Lung microvascular endothelial cell (primary cell): ENCODE measurements around the gene KRTAP10-11. TPM values are rescaled to one million over a fixed set of nuclear protein-coding genes. Genes with fewer than 3 reads are reported as not detected.
"Not testable (repeated sequence)": the region's sequence is repeated elsewhere in the genome, so short reads cannot be mapped to it uniquely, and the experiment has no call there.

Experiments
- DNase-seq, 2 donors: peaks; one replicate each; pipeline versions ENCODE4 v3.0.0 to v3.0.0-alpha.2; 2010; ENCODE audit warnings: low read depth in 2 of 2
- total RNA-seq: library from RNA; depleted of rRNA; stranded (reverse); fragments of >200 nt; gene quantifications from 2 replicates; pipeline ENCODE4 v1.2.1, GENCODE V29; 2014

KRTAP10-11 gene
- total RNA-seq, 1 donor from 2014 or later: not detected

DNA sequence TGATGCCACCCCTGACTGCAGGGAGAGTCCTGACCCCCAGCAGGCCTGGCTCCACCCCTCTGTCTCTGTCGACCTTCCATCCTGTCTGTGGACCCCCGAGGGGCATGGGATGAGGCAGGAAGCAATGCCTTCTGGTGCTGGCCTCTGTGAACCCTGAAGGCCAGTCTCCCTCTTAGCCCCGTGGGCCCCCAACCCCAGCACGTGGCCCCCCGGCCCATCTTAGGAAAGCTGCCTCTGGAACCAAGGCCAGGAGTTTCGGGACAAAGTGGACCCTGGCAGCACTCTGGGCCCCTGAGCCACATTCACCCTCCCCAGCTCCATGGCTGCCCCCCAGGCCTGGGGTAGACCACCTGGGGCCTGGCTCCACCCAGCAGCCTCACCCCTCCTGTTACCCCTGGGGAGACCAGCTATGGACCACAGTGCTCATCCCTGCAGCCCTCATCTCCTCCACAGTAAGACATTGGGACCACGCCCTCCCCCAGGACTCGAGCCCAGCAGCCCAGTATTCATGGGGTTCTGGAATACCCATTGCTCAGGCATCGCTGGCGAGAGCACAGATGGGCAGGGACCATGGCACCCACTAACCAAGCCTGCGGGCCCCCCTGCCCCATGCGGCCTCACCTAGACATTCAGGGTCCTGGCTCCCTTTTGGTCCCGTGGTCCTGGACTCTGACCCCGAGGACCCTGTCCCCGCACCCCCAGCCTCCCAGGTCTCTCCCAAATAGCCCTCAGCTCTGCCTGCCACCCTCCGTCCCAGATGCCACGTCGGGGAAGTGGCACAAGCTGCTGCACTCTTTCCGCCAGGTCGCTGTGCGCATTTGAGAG, 7.5 kb upstream of the KRTAP10-11 start:
- DNase-seq: not testable (repeated sequence)

DNA sequence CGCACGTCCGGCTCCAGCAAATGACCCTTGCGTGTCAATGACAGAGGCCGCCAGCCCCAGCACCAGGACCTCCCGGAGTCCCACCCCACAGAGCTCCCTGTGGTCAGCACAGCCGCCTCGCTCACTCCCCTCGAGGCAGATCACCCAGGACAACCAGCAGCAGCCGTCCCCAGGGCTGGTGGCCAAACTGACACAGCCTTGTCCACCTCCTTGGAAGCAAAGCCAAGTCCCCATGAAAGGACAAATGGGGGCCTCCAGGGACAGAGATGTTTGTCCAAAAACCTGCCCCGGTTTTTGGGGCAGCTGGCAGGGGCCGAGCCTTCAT, 6.9 kb upstream of the KRTAP10-11 start:
- no peak for DNase-seq

DNA sequence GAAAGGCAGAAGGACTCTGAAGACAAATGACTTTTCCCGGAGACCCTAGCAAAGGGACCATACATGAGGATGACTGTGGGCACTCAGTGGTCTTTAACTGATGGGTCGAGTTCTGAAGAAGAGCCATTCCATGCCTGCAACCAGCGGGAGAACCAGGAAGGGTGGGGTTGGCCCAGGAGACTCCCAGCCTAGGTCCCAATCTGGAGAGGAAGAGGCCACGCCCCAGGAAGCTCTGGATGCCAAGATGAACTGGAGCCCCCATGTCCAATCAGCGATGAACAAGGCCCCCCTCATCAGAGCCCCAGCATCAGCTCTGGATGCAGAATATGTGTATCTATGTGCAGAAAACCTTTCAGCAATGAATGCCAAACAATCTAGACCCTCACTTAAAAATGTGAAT, 5.5 kb upstream of the KRTAP10-11 start:
- DNase-seq: no peak

DNA sequence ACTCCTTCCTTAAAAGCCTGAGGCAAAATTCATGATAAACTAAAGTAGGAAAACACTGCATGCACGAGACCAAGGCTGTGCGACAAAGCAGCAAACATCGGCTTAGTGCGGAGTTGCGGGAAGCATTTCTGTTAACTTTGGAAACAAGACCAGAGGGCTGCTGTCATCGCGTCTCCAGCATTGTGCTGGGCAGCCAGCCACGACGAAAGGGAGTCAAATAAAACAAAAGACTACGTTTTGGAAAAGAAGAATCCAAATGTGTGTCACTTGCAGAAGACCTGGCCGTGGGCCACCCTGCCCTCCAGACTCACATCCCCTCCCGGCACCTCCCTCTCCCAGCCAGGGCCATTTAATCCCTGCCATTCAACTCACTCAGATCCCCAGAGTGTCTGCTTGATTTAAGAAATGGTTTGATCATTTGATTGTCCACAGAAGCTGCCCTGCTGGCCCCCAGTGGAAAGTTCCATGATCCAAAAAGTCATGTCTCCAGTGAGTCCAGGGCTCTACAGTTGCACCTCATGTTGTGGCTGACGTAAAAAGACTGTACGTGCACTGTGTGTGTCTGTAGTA, 2.4 kb upstream of the KRTAP10-11 start:
- DNase-seq: peak in 1 of 2 donors; percentile 29

DNA sequence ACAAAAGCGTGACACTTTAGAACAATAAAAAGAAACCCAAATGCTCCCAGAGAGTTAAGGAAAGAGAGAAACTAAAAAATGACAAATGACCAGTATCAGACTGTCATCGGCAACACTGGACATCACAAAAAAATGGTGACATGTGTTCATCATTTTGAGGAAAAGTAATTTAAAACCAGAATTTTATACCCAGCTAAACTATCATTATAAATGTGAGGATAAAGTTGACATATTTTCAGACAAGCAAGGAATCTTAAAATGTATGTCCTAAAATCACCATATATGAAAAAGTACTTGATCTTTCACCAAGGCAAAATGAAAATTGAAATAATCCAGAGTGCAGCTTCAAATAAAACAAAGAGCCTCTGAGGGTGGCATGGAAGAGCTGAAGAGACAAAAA, 1.3 kb upstream of the KRTAP10-11 start:
- DNase-seq: no peak

DNA sequence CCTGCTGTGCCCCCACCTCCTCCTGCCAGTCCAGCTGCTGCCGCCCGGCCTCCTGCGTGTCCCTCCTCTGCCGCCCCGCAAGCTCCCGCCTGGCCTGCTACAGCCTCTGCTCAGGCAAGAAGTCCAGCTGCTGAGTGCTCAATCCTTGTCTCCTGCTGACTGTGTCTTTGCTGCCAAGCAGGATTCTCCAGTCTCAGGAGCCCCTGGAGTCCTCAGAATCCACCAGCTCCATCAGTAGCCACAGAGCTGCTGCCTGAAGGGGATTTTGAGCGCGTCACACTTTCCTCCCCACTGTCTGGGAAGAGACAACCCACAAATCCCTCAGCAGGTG, 973 bp downstream of the KRTAP10-11 start:
- DNase-seq: no peak

DNA sequence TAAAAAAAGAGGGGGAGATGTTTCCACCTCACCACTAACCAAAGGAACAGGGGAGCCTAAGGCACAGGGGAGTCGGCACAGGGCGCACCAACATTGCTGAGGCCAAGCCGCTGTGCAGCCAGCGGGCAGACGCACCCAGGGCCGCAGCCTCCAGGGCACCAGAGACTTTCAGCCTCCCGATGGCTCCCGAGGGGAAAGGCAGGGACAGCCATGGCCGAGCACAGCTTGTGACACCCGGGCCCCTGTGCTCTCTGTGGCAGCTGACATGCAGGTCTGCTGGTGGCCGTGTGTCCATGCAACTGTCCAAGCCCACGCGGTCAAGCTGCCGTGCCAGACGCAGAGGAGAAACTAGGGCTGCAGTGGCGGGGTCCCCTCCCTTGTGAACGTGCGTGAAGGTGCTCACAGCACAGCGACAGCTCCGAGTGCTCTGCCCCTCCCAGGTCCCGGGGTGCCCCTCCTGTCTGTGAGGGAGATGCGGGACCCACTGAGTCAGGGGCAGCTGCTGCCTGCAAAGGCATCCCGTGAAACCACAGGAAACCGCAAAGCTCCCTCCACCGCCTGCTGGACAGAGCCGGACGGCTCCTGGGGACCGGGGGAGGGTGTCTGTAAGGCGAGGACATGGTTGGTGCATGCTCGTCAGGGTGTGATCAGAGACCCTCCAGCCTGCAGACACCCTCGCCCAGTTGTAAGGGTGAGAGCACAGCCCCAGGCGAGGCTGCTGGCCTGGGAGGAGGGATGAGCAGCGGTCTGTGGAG, 2.5 kb downstream of the KRTAP10-11 start:
- DNase-seq: no peak

DNA sequence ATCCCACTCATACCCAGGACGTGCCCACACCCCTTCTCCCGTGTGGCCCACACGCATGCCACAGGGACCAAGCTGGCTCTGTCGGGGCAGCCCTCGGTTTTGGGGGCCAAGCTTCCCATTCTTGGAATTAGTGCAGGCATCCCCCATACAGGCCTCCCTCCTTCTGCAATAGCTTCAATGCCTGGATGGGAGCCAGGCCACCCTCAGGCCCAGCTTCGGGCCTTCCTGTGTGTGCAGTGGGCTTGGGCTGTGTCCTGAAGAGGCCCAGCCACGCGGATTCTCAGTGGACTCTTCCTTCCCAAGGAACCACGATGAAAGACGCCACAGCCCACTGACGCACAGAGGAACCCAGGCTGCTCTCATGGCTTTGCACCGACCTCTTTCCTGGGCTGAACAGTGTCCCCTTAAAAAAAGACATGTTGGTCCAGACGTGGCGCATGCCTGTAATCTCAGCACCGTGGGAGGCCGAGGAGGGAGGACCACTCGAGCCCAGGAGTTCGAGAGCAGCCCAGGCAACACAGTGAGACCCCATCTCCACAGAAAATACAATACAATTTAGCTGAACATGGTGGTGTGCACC, 3.4 kb downstream of the KRTAP10-11 start:
- DNase-seq: no peak

DNA sequence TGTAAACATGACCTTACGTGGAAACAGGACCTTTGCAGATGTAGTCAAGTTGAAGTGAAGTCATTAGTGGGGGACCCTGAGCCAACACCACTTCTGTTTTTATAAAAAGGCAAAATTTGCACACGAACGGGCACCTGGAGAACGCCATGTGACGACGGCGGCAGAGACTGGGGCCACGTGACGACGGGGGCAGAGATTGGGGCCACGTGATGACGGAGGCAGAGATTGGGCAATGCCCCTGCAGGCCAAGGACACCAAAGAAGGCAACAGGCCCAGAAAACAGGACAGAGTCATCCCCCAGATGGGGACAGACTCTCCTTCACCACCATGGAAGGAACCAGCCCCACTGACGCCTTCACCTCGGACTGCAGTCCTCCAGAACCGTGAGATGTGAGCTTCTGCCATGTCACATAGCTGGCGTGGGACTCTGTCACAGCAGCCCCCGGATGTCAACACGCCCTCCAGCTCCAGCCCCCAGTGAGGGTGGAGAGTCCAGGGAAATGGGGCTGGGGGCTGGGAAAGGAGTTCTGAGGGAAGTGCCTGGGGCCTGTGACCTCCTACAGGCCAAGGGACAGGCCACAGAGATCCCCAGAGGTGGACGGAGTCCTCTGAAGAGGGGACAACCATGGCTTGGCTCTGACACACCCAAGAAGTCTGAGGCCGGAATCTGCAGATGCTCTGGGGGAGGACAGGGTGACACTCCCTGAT, 4.2 kb downstream of the KRTAP10-11 start:
- no peak for DNase-seq

DNA sequence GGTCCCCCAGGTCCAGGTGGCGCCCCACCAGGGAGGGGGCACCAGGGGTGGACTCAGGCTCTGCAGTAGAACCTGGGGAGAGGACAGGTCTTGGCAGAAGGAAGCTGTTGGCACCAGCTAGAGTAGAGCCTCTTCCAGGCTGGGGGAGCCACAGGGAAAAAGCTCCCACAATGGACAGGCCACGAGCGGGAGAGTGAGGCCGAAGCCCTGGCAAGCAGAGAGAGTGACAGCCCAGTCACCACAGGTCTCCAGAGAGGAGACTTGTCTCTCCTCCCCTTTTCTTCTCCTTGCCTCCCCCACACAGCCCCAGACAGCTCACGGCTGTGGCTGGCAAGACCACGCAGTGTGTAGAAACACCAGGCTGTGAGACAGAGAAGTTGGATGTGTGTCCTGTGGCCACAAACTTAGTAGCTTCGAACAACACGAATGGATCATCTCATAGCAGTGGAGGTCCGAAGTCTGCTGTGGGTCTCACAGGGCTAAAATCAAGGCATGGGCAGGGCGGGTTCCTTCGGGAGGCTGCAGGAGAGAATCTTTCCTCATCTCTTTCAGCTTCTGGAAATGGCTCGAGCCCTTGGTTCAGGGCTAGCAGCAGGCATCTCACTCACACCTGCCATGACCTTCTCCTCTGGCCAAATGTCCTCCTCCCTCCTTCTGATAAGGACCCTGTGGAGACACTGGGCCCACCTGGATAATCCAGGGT, 4.9 kb downstream of the KRTAP10-11 start:
- DNase-seq: no peak

DNA sequence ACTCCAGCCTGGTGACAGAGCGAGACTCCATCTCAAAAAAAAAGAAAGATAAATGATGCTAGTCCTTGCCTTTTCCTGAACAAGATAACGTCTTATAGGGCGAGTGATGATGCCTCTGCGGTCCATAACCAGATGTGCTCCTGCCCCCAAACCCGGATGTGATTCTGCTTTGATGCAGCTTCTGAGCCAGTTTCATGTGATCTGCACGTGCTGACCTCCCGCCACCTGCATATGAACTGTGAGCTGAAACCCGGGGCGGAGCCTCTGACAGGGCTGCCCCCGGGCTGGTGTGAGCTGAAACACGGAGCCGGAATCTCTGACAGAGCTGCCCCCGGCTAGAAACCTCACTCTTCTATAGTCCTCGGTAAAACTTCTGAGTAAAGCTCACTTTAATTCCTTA, 6.9 kb downstream of the KRTAP10-11 start:
- no peak for DNase-seq

DNA sequence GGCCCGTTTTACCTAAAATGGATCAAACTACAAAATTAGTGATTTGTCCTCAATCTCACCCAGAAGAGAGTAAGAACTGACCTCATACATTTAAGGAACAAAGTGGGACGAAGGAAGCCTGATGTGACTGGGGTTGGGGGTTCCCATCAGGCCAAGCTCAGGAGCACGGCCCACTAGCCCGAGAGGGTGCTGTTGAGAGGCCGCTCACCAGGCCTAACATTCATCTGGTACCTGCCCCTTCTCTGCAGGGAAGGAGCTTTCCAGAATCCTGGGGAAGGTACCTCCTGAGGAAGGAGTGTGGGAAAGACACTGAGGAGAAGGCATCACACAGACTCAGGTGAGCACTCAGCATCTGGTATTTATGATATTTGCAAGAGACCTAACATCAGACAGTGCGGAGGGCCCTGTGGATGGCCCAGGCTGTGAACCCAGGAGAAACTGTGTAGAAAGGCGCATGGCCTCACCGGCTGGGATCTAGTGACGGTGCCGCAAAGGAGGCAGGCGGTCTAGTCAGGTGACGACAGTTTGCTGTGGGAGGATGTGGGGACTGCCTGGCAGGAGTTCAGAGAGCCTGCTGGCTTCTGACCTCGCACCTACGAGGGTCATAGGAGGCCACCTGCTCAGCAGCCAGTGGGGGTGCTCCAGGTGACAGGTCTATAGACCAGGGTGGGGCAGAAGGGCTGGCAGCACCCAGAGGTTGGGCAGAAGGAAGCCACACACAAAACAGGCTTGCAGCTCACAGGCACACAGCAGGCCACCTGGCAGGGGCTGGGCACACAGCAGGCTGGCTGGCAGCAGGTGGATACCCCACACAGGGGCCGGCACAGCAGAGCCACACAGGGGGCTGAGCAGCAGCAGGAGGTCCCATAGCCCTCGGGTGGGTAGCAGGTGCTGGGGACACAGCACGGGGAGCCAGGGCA, 7.7 kb downstream of the KRTAP10-11 start:
- no peak for DNase-seq

DNA sequence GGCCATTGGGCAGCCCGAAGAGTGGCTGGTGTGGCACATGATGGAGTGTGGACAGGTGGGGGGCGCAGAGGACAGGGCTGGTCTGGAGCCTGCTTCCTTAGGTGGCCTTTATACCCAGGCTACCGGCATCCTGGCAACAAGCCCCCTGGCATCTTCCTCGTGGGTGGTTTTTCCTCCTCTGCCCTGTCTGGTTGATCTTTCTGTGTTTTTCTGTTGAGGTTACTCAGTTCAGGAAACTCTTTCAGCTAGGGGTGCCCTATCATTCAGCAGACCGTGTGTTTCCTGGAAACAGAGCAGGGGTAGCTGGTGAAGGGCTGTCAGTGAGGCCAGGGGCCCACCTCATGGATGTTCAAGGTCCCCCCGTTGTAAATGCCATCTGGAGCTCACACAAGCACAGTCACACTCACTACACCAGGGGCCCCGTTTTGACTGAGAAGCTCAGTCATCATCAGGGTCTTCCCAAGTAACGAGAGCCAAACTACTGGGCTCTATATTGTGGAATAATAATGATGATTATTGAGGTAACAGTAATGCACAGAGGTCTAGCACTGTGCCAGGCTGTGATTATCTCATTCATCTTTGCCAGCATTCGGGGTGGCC, 8.5 kb downstream of the KRTAP10-11 start, which contains the start of gene KRTAP12-4:
Gene KRTAP12-4 (minus strand): TSS at position 84 of the 600 bp plus-strand sequence. CDS start 45 bp downstream, at position 39.
- no peak for DNase-seq

DNA sequence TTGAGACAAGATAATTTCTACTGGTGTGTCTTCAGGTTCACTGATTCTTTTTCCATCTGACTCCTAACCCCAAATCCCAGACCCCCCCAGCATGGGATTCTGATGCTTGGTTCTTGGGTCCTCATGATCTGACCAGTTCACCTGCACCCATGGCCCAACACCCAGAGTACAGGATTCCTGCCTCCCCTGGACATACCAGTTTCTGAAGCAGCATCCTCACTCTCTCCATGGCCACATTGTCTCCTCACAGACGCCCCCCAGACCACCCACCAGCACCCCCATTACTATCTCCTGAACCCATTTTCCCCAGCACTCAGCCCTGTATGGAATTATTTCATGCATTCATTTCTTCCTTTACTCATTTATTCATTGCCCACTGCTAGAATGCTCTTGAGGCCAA, 10.7 kb downstream of the KRTAP10-11 start:
- no peak for DNase-seq

DNA sequence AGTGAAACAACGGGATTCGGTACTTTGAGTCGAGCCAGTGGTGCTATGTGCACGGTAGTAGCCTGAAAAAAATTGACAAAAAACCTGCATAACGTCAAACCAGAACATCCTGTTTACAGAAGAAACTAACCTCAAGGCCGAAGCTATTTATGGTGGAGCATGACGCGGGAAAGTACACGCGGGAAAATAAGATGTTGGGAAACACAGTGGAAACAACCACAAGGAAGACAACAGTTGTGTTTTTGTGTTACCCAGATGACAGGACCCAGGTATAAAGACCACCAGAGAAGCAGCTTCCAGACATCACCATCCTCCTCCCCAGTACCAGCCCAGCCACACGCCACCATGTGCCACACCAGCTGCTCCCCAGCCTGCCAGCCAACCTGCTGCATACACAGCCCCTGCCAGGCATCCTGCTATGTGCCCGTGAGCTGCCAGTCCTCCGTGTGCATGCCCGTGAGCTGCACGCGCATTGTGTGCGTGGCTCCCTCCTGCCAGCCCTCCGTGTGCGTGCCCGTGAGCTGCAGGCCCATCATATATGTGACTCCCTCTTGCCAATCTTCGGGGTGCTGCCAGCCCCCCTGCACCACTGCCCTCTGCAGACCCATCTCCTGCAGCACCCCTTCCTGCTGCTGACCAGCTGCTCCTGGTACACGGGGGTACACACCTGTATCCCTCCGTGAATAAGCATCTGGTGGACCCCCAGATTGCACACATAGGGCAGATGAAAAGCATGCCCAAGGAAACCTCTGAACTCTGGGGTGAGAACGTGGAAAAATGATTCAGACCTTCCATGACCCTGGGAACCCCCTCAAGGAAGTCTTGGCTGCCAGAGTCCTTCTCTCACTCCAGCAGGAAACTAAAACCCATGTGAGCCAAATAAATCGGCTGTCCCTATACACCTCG, 11.7 kb downstream of the KRTAP10-11 start, which contains the start of gene KRTAP12-3:
Gene KRTAP12-3 (plus strand): TSS at position 298 of the 906 bp plus-strand sequence. CDS start 48 bp downstream, at position 346.
- DNase-seq: peak in 1 of 2 donors; percentile 17

DNA sequence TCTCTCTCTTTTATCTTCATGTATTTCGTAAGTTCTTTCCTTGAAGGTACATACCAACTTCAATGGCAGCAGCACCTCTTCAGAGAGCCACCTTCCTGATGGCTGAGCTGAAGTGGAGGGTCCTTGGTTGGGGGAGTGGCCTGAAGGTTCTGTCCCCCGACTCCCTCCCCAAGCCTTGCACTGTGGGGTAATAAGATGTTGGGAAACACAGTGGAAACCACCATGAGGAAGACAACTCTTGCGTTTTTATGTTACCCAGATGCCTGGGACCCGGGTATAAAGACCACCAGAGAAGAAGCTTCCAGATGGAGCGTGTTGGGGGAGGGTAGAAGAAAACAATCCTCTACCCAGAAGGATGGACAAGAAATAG, 12.3 kb downstream of the KRTAP10-11 start:
- DNase-seq: no peak

DNA sequence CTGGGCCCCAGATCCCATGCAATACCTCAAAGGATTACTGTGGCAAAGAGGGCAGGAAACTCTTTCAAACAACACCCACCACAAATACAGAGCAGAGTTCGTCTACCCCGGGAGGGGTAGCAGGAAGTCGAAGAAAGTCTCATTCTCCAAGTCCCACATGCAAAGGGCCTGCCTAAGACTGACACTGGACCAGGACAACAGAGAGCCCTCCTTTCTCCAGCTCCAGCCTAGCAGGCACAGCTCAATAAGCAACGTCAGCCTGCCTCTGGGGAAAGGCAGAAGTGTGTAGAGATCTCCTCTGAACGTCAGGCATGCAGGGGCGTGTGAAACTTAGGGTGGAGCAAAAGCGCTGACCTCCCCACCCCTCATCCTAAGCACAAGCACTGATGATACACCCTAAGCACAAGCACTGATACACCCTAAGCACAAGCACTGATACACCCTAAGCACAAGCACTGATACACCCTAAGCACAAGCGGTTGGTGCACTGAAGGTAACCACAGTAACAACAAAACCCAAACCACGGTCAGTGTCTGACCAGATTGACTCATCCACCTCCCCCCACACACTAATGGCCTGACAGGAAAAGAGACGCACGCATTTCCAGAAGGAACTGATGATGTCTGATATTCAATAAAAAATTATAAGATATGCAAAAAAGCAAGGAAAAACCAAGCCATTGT, 12.8 kb downstream of the KRTAP10-11 start:
- no peak for DNase-seq

DNA sequence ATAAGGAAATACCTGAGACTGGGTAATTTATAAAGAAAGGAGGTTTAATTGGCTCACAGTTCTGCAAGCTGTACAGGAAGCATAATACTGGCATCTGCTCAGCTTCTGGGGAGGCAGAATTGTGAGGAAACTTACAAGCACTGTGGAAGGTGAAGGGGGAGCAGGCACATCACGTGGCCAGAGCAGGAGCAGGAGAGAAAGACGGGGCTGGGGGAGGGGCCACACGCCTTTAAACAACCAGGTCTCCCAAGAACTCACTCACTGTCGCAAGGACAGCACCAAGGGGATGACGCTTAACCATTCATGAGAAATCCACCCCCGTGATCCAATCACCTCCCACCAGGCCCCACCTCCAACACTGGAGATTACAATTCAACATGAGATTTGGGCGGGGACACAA, 15.4 kb downstream of the KRTAP10-11 start:
- not testable (repeated sequence) for DNase-seq
